ENCODE measurements around the gene TMEM266.

The TMEM266 gene

DNA sequence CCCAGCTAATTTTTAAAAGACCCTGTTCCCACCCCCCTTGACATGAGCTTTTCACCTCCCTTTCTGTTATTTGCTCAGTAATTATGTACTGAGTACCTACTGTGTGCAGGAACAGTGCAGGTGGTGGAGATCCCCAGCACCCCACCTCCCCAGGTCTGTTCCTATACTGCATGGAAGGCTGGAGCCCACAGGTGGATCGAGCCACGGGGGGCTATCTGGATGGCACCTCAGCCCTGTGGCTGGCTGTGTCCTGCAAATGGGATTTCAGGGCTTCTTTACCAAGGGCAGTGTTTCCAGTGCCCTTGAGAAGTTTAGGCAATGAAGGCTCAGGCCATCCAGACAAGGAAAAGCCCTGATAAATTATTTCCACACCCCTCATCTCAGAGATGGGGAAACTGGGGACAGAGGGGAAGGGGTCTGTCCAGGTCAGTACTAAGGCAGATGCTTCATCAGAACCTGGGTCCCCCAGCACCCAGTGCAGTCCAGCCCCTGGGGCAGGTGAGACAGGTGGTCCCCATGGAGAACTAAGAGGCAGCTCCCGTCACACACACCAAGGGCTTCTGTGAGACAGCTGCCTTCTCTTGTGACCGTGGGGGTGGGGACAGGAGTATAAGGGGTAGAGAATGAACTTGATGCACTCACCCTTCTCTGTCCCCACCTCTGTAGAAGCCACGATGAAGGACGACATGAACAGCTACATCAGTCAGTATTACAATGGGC, 141.9 kb downstream of the TMEM266 start:
- DNase-seq (ENCODE audit: low read depth, low spot score): no peak

- DNase-seq (ENCODE audit: low read depth, low spot score): no peak
Measured at GRCh38 chr15:76203346-76204108, 143.7 kb downstream of the TMEM266 start.

DNA sequence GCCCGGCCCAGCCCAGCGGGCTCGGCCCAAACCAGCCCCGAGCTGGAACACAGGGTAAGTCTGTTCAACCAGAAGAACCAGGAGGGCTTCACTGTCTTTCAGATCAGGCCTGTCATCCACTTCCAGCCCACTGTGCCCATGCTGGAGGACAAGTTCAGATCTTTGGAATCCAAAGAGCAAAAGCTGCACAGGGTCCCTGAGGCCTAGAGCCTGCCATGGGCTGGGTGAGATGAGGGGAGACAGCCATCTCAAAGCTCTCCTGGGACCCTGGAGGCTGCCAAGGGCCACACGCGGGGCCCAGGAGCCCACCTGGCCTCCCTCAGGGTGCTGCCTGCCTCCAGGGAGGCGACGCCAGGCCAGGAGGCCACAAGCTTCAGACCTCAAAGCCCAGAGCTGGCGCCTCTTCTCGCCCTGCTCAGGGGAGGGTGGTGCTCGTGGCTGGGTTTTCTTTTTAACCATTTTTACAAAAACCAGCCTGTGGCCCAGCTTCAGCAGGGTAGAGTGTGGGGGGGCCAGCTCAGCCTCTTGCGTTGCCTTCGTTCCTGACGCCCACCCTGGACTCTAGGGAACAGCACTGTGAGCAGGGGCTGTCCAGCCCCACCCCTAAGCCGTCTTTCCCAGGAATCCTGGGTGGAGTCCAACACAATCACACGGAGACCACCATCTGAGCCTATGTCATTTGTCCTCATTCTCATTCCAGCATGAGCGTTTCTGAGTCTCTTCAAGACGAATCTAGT, 144.5 kb downstream of the TMEM266 start:
- DNase-seq (ENCODE audit: low read depth, low spot score): no peak

GRCh38 chr15:76204916-76205460, 145.2 kb downstream of the TMEM266 start:
- no peak for DNase-seq (ENCODE audit: low read depth, low spot score)

GRCh38 chr15:76206325-76206976, 146.7 kb downstream of the TMEM266 start:
- no peak for DNase-seq (ENCODE audit: low read depth, low spot score)

- no peak for DNase-seq (ENCODE audit: low read depth, low spot score)
Measured at GRCh38 chr15:76208084-76208785, 148.4 kb downstream of the TMEM266 start.

DNA sequence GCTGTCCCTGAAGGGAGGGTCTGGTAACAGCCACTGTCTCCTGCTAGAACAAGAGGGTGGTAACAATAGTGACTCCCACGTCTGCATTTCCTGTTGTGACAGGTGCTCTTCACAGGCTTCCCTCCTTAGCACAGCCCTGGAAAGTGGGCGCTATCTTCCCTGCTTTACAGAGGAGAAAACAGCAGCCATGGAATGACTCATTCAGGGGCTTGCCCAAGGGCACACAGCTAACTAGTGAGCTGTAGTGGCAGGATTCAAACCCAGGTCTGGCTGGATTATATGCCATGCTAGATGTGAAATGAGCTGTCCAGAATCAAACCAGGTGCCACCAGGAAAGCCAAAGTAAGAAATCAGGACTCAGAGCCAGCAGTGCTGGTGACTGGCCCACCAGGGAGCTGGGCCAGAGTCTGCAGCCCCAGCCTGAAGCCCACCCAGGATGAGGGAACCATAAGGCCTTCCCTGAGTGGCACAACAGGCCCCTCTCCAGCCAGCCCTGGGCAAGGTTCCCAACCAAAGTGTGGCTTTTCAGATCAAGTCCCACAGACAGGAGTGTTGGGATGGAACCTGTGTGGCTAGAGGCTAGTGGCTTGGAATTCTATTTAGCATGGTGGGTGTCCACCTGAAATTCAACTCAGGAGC, 149.1 kb downstream of the TMEM266 start:
- no peak for DNase-seq (ENCODE audit: low read depth, low spot score)

DNA sequence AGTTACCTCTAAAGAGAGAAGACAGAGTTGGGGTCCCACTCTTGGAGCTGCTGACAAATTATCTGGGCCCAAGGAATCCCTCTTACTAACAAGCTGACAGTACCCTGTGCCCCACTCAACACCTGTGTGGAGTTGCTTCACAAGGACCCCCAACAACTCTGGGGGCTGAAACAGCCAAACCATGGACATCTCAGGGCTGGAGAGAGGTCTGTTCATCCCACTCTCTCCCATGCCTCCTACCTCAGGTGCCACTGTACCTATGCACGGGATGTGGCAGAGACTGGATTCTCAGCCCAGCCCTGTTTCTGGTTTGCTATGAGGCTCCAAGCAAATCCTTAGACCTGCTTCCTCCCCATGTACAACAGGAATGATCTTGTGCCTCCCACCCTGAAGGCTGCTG, 149.7 kb downstream of the TMEM266 start:
- no peak for DNase-seq (ENCODE audit: low read depth, low spot score)

DNA sequence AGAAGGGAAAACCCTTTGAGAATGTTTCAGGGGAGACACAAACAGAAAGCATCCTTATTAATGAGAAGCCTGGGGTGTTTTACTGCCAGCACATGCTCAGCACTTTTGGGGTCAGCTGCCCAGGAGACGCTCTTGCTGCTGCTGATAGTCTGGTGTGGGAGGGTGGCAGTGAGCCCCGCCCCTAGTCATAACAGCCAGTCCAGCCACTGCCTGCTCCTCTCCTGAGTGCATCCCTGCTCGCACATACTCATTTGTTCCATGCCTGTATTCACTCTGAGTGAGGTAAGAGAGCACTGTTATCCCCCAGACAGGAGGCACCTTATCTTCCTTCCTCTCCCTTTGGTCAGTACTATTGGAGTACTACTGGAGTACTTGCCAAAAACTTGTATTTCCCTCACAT, 150.2 kb downstream of the TMEM266 start:
- no peak for DNase-seq (ENCODE audit: low read depth, low spot score)

GRCh38 chr15:76215634-76216033, 155.8 kb downstream of the TMEM266 start:
- DNase-seq (ENCODE audit: low read depth, low spot score): no peak

- no peak for DNase-seq (ENCODE audit: low read depth, low spot score)
Measured at GRCh38 chr15:76217029-76217881, 157.5 kb downstream of the TMEM266 start.

DNA sequence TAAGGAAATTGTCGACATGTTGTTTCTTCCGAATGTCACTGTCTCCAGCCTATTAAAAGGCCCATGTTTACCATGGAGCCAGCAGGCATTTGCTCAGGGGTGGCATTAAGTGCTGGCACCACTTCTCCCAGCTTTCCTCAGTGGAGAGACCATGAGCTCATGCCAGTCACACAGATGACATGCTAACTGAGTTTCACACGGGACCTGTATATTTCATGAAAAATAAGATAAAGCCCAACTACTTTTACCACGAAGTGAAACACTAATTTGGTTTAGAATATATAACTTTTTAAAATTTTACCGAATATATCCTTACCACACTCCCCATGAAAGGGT, 158.1 kb downstream of the TMEM266 start:
- no peak for DNase-seq (ENCODE audit: low read depth, low spot score)

- DNase-seq (ENCODE audit: low read depth, low spot score): no peak
Measured at GRCh38 chr15:76221085-76221767, 161.4 kb downstream of the TMEM266 start.

GRCh38 chr15:76222159-76222558, 162.4 kb downstream of the TMEM266 start:
- no peak for DNase-seq (ENCODE audit: low read depth, low spot score)

- DNase-seq (ENCODE audit: low read depth, low spot score): no peak
Measured at GRCh38 chr15:76223521-76223920, 163.7 kb downstream of the TMEM266 start.

DNA sequence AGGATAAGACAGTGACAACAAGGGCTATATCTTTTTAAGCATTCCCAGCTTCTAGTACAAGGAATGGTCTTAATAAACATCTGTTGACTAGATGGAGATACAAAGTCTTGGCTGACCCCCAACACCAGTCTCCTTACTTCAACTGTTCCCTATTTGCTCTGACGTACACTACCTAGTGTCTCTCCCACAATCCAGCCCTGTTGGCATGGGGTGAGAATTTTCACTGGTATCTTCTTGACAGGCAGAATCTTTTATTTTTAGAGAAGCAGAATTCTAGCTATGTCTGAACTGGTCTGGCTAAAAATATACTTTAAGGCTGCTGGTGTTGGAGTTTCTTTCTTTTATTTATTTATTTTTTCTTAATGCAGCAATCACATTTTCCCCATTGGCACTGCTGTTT, 169.5 kb downstream of the TMEM266 start:
- no peak for DNase-seq (ENCODE audit: low read depth, low spot score)

GRCh38 chr15:76233921-76234320, 174.1 kb downstream of the TMEM266 start:
- DNase-seq (ENCODE audit: low read depth, low spot score): no peak

DNA sequence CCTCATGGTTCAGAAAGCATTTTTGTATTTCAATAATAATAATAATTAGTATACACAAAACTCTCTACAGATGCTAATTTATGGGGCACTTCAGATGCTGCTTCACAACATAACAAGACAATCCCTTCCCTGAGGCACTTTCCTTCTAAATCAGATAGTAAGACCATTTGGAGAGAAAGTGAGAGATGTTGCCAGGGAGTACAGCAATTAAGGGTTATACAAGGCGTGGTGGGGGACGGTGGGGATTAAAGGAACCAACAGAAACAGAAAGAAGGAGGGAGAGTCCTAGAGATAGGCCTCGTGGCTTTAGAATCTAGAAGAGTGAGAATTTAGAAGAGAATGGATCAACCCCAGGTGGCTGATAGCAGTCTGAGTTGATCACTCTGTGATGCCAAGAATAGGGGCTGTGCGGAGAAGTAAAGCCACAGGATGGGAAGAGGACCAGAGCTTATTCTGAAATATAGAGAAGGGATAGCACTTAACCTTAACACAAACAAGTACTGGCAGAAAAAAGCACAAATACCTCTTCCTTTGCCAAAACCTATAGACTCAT, 174.6 kb downstream of the TMEM266 start:
- no peak for DNase-seq (ENCODE audit: low read depth, low spot score)
